ENCODE results near the gene YIPF5.

Gene YIPF5

DNA sequence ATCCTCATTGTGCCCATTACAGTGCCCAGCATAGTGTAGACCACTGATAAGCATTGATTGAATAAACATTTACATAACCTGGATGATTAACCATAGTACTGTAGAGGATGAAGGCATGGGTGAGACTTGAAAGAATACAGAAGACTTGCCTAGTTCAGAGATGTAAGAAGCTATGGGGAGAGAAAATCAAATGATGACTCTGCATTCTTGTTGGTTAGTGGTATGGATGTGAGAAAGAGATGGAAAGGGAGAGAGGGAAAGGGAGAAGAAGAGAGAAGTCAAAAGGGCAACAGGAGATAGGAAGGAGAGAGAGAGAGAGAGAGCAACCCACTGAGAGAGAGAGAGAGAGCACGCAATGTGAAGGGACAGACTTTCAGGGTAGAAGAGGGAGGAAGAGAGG, 26.8 kb downstream of the YIPF5 start:
- TF ChIP-seq EZH2phosphoT487 (IDR thresholded peaks at IDR 0.05; ENCODE audit: low read length): no peak
- no peak for TF ChIP-seq CTCF (IDR thresholded peaks at IDR 0.05; ENCODE audit: low read length)
- no peak for TF ChIP-seq EZH2 (optimal IDR thresholded peaks at IDR 0.05; ENCODE audit: low read depth, low read length)
- Histone ChIP-seq H2AFZ (ENCODE audit: low read length) (no peak overlapping the region), H3K4me1 (ENCODE audit: low read length) (no peaks in the 10 kb centered on the region), H3K4me3 (ENCODE audit: low read length) (no peak overlapping the region), H3K79me2 (ENCODE audit: low read length) (no peaks in the 10 kb centered on the region), H3K4me2 (ENCODE audit: low read depth, low read length) (no peak overlapping the region), H3K27ac (ENCODE audit: low read length) (no peak overlapping the region), H4K20me1 (ENCODE audit: insufficient read depth, low read length) (no peaks in the 10 kb centered on the region), H3K36me3 (replicated peaks; ENCODE audit: insufficient read depth, low read length) (no peaks in the 10 kb centered on the region), H3K27me3 (replicated peaks; ENCODE audit: insufficient read depth, low read length) (no peaks in the 10 kb centered on the region), H3F3A (ENCODE audit: insufficient read depth, low read length) (no peaks in the 10 kb centered on the region), H3K9me2 (replicated peaks; ENCODE audit: insufficient read depth, low read length) (no peaks in the 10 kb centered on the region), H3K9ac (ENCODE audit: low read length) (no peak overlapping the region), H3K9me3 (replicated peaks; ENCODE audit: insufficient read depth, low read length) (no peaks in the 10 kb centered on the region)
- DNase-seq: no peak

- Histone ChIP-seq H3K36me3 (replicated peaks; ENCODE audit: insufficient read depth, low read length) (no peaks in the 10 kb centered on the region), H3K9ac (ENCODE audit: low read length) (no peak overlapping the region), H3F3A (ENCODE audit: insufficient read depth, low read length) (no peaks in the 10 kb centered on the region), H3K79me2 (ENCODE audit: low read length) (no peaks in the 10 kb centered on the region), H4K20me1 (ENCODE audit: insufficient read depth, low read length) (no peaks in the 10 kb centered on the region), H3K9me3 (replicated peaks; ENCODE audit: insufficient read depth, low read length) (no peaks in the 10 kb centered on the region), H3K9me2 (replicated peaks; ENCODE audit: insufficient read depth, low read length) (no peaks in the 10 kb centered on the region), H3K4me3 (ENCODE audit: low read length) (no peak overlapping the region), H3K4me1 (ENCODE audit: low read length) (no peaks in the 10 kb centered on the region), H3K27ac (ENCODE audit: low read length) (no peak overlapping the region), H3K4me2 (ENCODE audit: low read depth, low read length) (no peak overlapping the region), H3K27me3 (replicated peaks; ENCODE audit: insufficient read depth, low read length) (no peaks in the 10 kb centered on the region), H2AFZ (ENCODE audit: low read length) (peak overlapping the region; percentile 1; the same call in 1 of the 2 replicates)
- no peak for DNase-seq
- TF ChIP-seq CTCF (IDR thresholded peaks at IDR 0.05; ENCODE audit: low read length) (no peak), EZH2 (optimal IDR thresholded peaks at IDR 0.05; ENCODE audit: low read depth, low read length) (no peak), EZH2phosphoT487 (IDR thresholded peaks at IDR 0.05; ENCODE audit: low read length) (no peak)
Observed at GRCh38 chr5:144142824-144143162, 27.7 kb downstream of the YIPF5 start.

GRCh38 chr5:144142139-144142823, 28.2 kb downstream of the YIPF5 start:
- TF ChIP-seq EZH2phosphoT487 (IDR thresholded peaks at IDR 0.05; ENCODE audit: low read length) (no peak), CTCF (IDR thresholded peaks at IDR 0.05; ENCODE audit: low read length) (peak; percentile 76)
- H3K27me3 ChIP-seq (replicated peaks; ENCODE audit: insufficient read depth, low read length): no peaks in the 10 kb centered on the region
- H3K9ac ChIP-seq (ENCODE audit: low read length): no peak overlapping the region
- H3K36me3 ChIP-seq (replicated peaks; ENCODE audit: insufficient read depth, low read length): no peaks in the 10 kb centered on the region
- no peaks in the 10 kb centered on the region for H3K79me2 ChIP-seq (ENCODE audit: low read length)
- H2AFZ ChIP-seq (ENCODE audit: low read length): peak overlapping the region; percentile 32
- H3F3A ChIP-seq (ENCODE audit: insufficient read depth, low read length): no peaks in the 10 kb centered on the region
- no peak overlapping the region for H3K4me3 ChIP-seq (ENCODE audit: low read length)
- peak; percentile 58 for DNase-seq
- H3K4me1 ChIP-seq (ENCODE audit: low read length): no peaks in the 10 kb centered on the region
- no peaks in the 10 kb centered on the region for H3K9me2 ChIP-seq (replicated peaks; ENCODE audit: insufficient read depth, low read length)
- H3K27ac ChIP-seq (ENCODE audit: low read length): no peak overlapping the region
- no peaks in the 10 kb centered on the region for H3K9me3 ChIP-seq (replicated peaks; ENCODE audit: insufficient read depth, low read length)
- H4K20me1 ChIP-seq (ENCODE audit: insufficient read depth, low read length): no peaks in the 10 kb centered on the region
- peak overlapping the region; percentile 34; the same call in 1 of the 2 replicates for H3K4me2 ChIP-seq (ENCODE audit: low read depth, low read length)
